ENCODE data around the gene SLC38A5.

DNA sequence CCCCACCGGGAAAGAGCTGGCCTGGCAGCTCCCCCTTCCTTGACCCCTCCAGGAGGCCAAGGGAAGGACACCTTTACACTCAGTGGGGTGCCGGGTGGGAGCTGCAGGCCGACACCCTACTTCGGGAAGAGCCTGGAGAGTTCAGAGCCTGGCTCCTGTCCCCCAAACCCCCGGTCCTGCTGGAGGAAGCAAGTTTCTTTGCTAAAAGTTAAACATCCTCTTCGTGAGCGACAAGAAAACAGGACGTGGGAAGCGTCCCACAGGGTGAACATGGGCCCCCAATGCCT lies 3.6 kb upstream of the SLC38A5 start:
- TF ChIP-seq, protein P1, sequence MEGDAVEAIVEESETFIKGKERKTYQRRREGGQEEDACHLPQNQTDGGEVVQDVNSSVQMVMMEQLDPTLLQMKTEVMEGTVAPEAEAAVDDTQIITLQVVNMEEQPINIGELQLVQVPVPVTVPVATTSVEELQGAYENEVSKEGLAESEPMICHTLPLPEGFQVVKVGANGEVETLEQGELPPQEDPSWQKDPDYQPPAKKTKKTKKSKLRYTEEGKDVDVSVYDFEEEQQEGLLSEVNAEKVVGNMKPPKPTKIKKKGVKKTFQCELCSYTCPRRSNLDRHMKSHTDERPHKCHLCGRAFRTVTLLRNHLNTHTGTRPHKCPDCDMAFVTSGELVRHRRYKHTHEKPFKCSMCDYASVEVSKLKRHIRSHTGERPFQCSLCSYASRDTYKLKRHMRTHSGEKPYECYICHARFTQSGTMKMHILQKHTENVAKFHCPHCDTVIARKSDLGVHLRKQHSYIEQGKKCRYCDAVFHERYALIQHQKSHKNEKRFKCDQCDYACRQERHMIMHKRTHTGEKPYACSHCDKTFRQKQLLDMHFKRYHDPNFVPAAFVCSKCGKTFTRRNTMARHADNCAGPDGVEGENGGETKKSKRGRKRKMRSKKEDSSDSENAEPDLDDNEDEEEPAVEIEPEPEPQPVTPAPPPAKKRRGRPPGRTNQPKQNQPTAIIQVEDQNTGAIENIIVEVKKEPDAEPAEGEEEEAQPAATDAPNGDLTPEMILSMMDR (conservative IDR thresholded peaks at IDR 0.05 in 1 of 2, IDR thresholded peaks at IDR 0.05 in 1 of 2; ENCODE audit: extremely low read depth in 1 of 2, insufficient read depth in 1 of 2, low read depth in 1 of 2, low read length in 2 of 2) = no peak
- no peak for TF ChIP-seq EZH2 (IDR thresholded peaks at IDR 0.05; ENCODE audit: borderline replicate concordance, low read length)

All from mammary epithelial cell (primary cell).